ENCODE data around the gene B3GALT6.

- TF ChIP-seq GABPB1 (CRISPR knock-in tag; IDR thresholded peaks at IDR 0.05): no peak
- no peak for TF ChIP-seq ELF4 (CRISPR knock-in tag; IDR thresholded peaks at IDR 0.05; ENCODE audit: low read depth)
- TF ChIP-seq CTCF (IDR thresholded peaks at IDR 0.05): no peak
- no peak for TF ChIP-seq ZBTB43 (CRISPR knock-in tag; IDR thresholded peaks at IDR 0.05)
- no peak for TF ChIP-seq MAX (CRISPR knock-in tag; IDR thresholded peaks at IDR 0.05)
- TF ChIP-seq ZNF671 (CRISPR knock-in tag; IDR thresholded peaks at IDR 0.05): no peak
- no peak for TF ChIP-seq NFYB (CRISPR knock-in tag; conservative IDR thresholded peaks at IDR 0.05; ENCODE audit: low read depth)
- no peak for TF ChIP-seq E2F5 (CRISPR knock-in tag; IDR thresholded peaks at IDR 0.05)
- TF ChIP-seq ZNF281 (CRISPR knock-in tag; IDR thresholded peaks at IDR 0.05): no peak
- TF ChIP-seq ATF3 (CRISPR knock-in tag; conservative IDR thresholded peaks at IDR 0.05): no peak
- TF ChIP-seq JUN (CRISPR knock-in tag; IDR thresholded peaks at IDR 0.05): no peak
- no peak for TF ChIP-seq TP53 (CRISPR knock-in tag; IDR thresholded peaks at IDR 0.05)
- no peak for TF ChIP-seq ESRRA (CRISPR knock-in tag; IDR thresholded peaks at IDR 0.05; ENCODE audit: borderline replicate concordance)
These were observed 9.7 kb downstream of the B3GALT6 start for GRCh38 chr1:1241588-1242219.

Data from WTC11 (cell line).